HUDEP-2 (cell line): Measurements from ENCODE around the gene CLEC16A.
"Not testable (repeated sequence)": the region's sequence is repeated elsewhere in the genome, so short reads cannot be mapped to it uniquely, and the experiment has no call there.

ENCODE experiments used
- DNase-seq, 76 experiments: peaks; one replicate each; lab custom pipeline; 2025; ENCODE audit not compliant: unreplicated experiment in 76 of 76; lab: John Stamatoyannopoulos, UW

The CLEC16A gene

DNA sequence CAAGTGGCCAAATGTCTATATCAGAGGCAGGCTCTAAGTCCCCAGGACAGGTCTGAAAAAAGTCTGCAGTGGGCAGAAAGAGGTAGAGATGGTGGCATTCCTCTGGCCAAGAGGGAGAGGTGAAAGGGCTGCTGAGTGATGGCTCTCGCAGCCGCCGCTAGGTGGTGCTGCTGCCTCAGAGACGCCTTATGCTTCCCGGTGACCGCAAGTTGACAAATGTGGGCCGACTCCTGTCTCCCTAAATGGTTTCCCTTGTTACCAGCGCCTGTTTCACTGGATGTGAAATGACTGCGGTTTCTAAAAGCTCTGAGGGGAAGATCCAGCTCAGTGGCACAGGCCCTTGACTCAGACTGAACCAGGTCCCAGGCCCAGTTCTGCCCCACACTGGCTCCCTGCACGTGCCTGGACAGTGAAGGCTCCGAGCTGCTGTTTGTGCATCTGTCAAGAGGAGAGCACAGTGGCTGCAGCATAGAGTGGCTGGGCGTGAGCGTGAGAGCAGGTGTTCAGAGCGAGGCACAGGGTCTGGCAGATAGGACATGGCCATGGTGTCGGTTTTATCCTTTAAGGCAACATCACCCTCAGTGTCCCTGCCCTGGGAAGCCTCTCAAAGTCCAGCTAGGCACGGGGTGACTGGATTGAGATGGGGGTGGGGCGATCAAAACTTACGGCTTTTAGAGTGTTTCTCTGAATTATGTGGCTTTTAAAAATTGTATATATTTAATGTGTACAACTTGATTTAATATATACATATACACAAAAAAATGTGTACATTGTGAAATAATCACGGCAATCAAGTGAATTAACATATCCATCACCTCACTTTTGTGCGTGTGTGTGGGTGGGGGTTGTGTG lies 19.9 kb downstream of the CLEC16A start:
- DNase-seq = peak in 67 of 76 experiments; percentile 7 to 77 (median 58)

DNA sequence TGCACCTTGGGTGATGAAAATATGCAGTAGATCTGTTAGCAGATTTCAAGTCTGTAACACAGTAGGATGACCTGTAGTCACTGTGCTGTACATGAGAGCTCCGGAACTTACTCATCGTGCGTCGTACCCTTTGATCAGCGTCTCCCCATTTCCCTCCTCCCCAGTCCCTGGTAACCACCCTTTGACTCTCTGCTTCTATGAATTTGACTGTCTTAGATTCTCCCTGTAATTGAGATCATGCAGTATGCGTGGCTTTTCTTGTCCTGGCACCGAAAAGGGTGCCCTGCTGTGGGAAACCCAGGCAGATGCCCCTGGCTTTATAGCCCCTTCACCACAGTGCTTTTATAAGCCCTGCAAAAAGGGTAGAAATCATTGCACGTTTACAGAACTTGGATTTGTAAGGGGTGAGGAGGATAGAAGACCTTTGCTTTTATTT lies 20.5 kb downstream of the CLEC16A start:
- DNase-seq = no peak

DNA sequence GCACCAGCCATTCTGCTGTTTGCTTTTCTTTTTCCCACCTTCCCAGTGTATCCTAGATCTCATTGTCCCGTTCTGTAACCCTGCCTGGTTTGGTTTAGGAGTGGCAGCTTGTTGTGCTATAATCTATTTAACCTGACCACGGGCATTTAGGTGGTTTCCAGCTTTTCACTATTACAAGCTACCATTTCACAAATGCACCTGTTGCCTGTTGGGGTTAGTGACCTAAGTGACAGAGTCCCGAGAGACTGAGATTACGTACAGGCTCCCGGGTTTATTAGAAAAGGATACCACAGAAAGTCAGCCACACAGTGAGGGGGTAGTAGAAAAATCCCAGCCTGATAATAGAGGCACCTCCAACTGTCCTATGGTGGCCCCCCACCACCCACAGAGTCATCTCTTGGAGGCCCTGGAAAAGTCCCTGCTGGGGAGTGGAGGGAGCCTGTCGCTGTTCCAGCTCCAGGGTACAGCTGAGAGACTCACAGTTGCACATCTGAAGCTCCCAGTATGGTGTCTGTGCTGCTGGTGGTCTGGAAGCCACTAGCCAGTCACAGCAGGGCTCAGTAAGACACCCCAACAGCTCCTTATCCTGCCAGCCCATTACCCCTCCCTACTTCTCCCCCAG lies 21.2 kb downstream of the CLEC16A start:
- no peak for DNase-seq

DNA sequence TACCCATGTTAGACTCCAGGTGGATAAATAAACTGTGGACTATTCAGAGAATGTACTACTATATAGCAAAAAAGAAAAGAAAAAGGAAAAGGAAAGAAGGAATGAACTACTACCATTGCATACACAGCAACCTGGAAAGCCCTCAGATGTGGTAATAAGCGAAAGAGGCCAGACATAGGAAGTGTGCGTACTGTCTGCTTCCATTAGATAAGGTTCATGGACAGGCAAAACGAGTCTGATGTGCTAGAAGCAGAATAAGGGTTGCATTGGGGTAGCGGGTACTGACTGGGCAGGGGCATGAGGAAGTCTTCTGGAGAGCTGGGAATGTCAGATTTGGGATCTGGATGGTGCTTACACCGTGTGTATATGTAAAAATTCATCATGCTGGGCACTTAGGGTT lies 21.8 kb downstream of the CLEC16A start:
- peak in 27 of 76 experiments; percentile 14 to 59 (median 32) for DNase-seq

DNA sequence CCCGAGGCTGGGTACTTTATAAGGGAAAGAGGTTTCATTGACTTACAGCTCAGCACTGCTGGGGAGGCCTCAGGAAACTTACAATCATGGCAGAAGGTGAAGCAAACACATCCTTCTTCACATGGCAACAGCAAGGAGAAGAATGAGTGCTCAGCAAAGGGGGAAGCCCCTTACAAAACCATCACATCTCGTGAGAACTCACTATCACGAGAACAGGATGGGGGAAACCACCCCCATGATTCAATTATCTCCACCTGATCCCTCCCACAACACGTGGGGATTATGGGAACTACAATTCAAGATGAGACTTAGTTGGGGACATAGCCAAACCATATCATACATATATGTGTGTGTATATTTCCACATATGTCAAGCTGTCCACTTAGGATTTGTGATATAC lies 22.2 kb downstream of the CLEC16A start:
- DNase-seq = not testable (repeated sequence)

DNA sequence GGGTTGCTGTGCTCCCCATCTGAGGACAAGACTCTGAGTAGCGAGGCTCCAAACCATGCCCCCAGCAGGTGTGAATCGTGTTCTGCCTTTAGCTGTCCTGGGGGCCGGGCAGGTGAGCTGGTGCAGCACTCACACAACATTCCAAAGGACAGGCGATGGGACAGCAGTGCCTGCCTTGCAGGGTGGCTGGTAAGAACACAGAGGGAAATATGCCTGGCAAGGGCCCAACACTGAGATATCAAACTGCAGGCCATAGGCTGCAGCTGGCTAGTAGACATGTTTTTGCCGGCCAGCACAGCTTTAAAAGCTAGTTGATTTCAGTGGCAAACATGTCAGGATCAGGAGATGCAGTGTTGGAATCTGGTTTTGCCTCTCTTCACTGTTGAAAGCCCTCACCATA lies 23.6 kb downstream of the CLEC16A start:
- peak in 4 of 76 experiments; percentile 5 to 15 (median 11) for DNase-seq

DNA sequence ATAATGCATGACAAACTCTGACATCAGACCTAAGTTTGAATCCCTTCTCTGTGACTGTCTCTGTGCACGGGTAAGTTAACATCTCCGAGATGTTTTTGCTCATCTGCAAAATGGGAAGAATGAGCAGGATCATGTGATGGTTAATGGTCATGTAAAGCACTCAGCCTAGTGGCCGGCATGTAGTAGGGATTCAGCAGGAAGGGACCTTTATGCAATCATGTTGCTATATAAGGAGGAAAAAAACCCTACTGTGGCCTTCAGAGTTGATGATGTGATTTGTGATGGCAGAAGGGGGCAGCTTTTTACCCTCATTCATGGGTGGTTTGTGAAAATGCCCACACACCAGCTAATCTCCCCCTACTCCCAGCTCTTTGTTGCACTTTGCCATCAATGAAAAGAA lies 24.1 kb downstream of the CLEC16A start:
- DNase-seq = no peak

DNA sequence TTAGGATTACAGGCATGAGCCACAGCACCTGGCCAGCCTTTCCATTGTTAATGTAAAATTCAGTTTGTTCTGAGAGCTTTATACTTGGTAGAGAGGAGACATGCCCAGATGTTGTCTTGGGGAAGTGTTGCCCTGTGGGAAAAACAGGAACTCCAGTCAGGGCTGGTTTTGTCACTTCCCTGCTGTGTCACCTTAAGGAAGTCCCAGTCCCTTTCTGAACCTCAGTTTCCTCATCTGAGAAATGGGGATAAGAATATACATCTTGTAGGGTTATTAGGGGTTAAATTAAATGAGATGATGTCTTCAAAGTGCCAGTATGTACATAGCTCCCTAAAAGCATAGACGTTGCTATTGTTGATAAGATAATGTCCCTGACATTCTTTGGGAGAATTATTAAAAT lies 25.3 kb downstream of the CLEC16A start:
- no peak for DNase-seq

DNA sequence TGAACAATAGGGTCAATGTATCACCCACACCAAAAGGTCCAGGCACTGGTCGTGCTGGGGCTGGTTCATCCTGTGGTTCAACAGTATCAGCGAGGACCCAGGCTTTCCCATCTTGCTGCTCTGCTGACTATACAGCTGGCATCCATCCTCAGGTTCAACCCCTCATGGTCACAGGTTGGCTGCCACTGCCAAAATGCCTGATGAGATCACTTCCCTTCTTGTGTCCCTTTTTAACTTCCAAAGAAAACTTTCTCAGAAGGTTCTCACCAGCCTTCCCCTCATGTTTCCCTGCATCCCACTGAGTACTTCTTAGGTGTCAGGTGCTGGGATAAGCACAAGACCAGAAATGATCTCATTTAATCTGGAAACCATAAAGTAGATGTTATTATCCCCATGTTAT lies 25.7 kb downstream of the CLEC16A start:
- no peak for DNase-seq

DNA sequence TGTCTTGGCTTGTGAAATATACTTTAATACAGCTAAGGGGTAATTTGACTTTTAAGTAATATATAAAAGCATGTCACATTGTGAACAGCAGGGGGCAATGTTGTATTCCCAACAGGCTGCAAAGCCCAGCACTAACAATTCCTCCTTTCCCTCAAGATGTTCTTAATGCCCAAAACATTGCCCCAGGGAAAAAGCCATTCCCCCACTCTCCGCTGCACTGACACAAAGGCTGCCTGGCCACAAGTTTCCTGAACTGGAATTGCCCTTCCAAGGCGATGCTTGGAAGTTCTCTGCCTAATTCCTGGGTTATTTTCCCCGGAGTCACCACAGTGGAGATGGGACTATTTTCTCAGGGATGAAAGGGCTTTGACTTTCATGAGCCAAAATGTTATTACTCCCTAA lies 27.2 kb downstream of the CLEC16A start:
- peak in 39 of 76 experiments; percentile 11 to 71 (median 43) for DNase-seq

DNA sequence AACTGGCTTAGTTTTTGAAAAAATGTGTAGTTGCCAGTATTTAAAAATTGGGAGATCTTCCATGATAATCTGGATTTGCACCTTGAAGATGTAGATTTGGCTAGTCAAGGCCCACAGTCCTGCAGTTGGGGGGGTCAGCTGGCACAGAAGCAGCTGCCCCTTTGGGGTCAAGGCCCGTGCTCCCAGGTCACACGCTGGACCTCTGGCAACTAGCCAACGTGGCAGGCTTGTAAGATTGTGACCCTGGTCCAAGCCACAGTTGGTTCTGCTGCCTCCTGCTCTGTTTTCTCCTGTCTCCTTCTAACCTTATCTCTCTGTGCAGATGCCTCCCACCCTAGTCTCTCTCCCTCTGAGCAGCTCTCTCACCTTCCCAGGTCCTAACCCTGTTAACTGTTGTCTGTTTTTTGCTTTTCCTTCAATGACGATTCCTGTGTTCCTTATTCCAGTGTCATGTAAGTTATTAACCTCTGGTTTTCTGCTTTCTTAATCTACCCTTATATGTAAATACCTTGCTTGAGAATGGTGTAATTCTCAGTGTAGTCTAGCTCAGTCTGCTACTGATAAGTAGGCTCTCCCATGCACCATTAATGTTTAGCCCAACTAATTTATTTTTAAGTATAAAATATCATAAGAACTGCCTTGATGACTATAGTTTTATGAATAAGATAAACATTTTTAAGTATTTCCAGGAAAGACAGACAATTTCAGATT lies 27.9 kb downstream of the CLEC16A start:
- peak in 75 of 76 experiments; percentile 25 to 91 (median 81) for DNase-seq

DNA sequence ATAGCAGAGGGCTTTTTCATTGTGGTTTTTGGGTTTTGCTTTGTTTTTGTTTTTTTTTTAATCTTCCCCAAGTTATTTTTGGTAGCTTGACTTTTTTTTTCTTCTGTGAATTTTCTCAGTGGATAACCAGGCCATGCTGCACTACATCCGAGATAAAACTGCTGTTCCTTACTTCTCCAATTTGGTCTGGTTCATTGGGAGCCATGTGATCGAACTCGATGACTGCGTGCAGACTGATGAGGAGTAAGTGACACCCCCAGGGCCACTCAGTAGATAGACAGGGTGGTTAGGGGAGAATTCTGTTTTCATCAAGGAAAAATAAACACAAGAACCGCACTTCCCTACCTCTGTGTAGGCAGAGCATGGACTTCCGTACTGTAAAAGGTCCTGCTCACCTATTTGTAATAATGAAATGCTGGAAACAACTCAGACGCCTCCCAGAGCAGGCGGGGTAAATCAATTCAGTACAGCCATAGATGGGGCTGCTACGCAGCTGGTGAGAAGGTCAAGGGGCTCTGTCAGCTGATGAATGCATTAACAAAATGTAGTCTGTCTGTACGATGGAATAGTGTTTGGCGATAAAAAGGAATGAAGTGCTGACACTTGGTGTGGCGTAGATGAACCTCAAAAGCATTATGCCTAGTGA lies 28.6 kb downstream of the CLEC16A start:
- DNase-seq = no peak

DNA sequence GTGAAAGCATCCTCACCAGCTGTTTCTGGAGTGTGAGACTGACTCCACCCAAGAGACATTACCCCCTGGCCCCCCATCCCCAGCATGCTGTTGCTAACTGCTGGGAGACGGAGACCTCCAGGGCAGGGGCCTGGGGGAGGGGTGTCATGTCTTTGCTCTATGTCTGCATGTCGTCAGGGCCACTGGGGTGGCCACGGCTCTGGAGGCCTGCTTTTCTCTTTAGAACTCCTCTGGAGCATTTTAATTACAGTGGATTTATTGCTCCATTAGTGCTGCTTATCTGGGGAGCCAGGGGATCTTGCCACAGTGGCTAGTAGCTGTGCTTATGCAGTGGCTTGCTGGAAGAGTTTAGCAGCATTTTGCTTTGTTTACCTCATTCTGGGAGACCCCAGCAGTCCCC lies 32.3 kb downstream of the CLEC16A start:
- DNase-seq = no peak

DNA sequence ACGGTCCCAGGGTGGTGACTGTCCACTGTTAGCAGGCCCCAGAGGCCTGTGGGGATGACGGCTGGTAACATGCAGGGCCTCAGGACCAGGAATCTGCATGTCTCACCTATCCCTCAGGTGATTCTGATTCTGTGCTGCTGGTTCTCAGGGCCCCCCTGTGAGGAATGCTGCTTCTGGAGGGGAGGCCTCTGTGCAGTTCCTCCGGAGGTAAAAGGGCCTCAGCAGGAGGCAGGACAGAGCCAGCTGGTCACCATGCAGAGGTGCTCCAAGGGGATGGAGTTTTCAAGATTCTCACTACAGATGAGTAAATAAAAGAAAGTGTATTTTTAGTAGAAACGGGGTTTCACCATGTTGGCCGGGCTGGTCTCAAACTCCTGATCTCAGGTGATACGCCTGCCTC lies 33.8 kb downstream of the CLEC16A start:
- no peak for DNase-seq

DNA sequence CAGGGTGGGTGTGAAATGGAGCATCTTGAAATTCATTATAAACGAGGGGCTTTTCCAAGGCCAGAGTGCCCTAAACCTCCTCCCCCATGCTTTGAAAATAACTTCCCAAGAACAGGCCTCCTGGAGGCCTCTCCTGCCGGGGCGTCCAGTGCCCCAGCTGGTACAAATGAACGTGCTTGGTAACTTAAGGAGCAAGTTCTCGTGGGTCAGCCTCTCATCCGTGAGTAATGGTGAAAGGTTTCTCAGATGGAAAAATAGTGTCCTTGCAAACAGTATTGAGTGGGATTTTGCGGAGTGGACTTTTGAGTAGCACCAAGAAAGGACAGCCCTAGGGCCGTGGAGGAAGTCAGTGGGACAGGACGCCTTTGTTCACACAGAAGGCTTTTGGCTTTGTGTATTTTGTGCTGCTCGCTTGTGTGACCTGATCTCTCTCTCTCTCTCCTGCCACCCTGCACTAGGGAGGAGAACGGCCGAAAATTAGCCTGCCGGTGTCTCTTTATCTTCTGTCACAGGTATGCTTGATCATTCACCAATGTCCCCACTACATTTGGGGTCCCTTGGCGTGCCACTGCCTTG lies 34.6 kb downstream of the CLEC16A start:
- DNase-seq = no peak

DNA sequence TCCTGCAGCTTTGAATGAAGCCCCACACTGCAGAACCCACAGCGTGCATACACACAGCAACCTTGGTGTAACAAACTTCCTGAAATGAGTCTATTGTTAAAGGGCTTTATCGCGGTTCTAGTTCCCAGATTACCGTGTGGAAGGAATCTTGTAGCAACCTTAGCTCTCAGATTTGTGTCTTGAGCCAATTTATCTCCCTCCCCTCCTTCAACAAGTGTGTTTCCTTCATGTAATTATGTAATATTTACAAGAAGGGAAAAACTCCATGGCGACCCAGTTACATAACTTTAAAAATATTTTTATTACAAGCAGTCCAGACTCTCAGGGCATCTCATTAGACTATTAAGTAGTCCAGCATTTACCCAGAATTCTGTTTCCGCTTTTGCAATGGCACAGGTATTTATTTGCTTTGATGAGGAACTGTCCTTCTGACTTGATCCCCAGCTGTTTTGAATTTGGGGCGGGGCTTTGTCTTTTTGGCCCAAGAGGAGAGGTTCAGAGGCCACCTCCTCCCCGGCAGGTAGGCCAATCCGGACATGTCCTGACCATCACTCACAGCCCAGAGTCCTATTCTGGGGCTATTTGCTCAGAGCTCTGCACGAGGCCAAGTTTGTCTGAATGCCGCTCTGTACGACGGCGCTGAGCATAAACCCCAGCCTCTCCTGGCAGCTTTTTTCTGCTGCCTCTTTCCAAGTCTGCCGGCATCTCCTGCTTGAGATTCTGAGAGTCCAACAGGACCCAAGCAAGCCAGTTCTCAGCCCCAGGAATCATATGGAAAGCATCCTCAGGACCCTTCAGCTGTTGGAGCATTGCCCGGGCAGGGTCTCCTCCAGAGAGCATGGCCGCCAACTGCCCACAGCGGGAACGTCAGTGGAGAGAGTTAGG lies 35.6 kb downstream of the CLEC16A start:
- DNase-seq = no peak

DNA sequence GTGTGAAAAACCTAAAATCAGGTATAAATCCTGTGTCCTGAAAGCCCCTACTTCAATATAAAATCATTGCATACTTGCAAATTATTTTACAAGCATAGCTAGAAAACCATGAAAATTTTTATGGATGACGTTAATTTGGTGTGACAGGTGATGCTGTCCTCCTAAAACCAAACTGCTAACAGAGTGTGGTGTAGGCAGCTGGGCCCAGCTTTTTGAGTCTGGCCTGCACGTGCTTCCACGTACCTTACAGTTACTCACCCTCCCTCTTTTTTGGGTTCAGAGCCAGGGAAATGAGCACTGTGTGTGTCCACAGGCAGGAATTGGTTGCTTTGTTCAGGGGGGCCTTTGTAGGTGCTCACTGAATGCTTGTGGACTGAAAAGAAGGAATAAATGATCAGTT lies 36.4 kb downstream of the CLEC16A start:
- DNase-seq = no peak

DNA sequence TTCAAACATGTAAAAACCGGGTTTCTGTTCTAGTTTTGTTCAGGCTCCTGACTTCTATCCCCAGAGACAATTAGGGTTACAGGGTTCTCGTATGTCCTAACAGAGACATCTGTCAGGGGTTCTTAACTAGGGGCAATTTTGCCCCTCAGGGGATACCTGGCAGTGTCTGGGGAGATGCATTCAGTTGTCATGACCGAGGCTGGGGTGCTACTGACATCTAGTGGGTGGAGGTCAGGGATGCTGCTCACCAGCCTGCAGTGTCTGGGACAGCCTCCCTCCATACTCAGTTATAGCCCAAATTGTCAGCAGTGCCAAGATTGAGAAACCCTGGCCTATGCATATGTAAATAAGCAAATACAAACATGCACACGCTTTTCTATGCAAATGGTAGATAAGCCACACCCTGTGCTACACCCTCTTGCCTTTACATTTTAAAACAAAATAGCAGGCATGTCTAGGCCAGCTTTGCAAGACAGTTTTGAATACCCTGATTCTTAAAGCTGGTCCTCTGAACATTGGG lies 37.4 kb downstream of the CLEC16A start:
- DNase-seq = peak in 48 of 76 experiments; percentile 4 to 60 (median 34)

DNA sequence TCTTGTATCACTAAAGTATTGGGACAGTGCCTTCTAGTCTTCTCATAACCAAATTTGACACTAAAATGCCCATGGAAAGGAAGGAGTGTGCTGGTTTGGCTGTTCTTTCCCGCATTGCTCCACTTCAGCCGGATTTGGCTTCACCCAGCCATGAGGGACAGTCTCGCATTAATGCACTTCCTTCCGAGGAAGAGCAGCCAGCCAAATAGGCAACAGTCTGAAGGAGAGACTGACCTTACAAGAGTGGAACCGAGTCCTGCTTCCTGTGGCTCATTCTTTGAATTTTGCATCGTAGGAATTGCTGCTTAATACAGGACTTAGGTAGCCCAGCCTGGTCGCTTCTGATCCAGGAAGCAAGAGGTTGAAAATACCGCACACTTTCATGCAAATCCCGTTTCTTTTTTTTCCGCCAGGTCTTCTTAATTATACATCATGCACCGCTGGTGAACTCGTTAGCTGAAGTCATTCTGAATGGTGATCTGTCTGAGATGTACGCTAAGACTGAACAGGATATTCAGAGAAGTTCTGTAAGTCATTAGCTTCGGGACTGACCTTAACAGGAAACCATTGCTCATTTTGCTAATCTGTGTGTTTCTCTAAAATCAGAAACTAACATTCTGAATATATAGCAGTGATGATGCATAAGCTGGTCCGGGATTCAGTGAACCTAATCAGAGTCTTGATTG lies 38.2 kb downstream of the CLEC16A start:
- no peak for DNase-seq
